SU-DHL-6 (cell line): Measurements from ENCODE around the gene PRPS2.

Experiments used
- CTCF ChIP-seq: fragments of 200-600 bp; sonication (generic); IDR thresholded peaks from one replicate; pipeline ENCODE4 v1.5.1; 2017; ENCODE audit warnings: antibody characterized with exemption, mild to moderate bottlenecking, low read length, moderate library complexity; ENCODE audit not compliant: insufficient read depth, poor library complexity, severe bottlenecking
- EZH2phosphoT487 ChIP-seq: fragments of 200-600 bp; sonication (generic), shearing (Covaris generic); conservative IDR thresholded peaks from 2 replicates; pipeline ENCODE4 v1.6.1; 2018; ENCODE audit warnings: mild to moderate bottlenecking, antibody characterized with exemption, low read length, moderate library complexity, mixed read lengths

- TF ChIP-seq CTCF = no peak
- TF ChIP-seq EZH2phosphoT487 = no peak
Measured at GRCh38 chrX:12805333-12805732, 14.1 kb downstream of the PRPS2 start.
